Central memory CD8-positive, alpha-beta T cell (primary cell): ENCODE results near the gene HDAC4.
A peak's percentile ranks its signal among the peaks of the same experiment; 100 is the strongest.

Experiments
- ATAC-seq: fragments of 150-1000 bp; cut with Tn5 transposase; replicated peaks from 2 replicates; pipeline ENCODE4 v1.10.0; 2022; ENCODE audit warnings: mild to moderate bottlenecking, moderate FRiP score, moderate number of reproducible peaks; ENCODE audit not compliant: poor library complexity, severe bottlenecking; ENCODE audit errors: extremely low read depth
- DNase-seq, 2 donors: peaks; one replicate each; pipeline ENCODE4 v3.0.0; 2021; ENCODE audit warnings: low spot score in 2 of 2
- H3K27ac Mint-ChIP-seq: one replicate; pipeline ENCODE4 v1.8.0; 2022; ENCODE audit warnings: low read depth, mild to moderate bottlenecking, moderate library complexity, mixed read lengths
- H3K27me3 Mint-ChIP-seq: one replicate; pipeline ENCODE4 v1.8.0; 2022; ENCODE audit warnings: mixed read lengths
- H3K36me3 Mint-ChIP-seq: one replicate; pipeline ENCODE4 v1.8.0; 2022; ENCODE audit warnings: mild to moderate bottlenecking, moderate library complexity, mixed read lengths; ENCODE audit not compliant: insufficient read depth
- H3K4me1 Mint-ChIP-seq: one replicate; pipeline ENCODE4 v1.8.0; 2022; ENCODE audit warnings: mixed read lengths
- H3K4me3 Mint-ChIP-seq: one replicate; pipeline ENCODE4 v1.8.0; 2022; ENCODE audit warnings: mild to moderate bottlenecking, moderate library complexity, mixed read lengths
- H3K9me3 Mint-ChIP-seq: one replicate; pipeline ENCODE4 v1.8.0; 2022; ENCODE audit warnings: mixed read lengths

Gene HDAC4

GRCh38 chr2:239008677-239009588 lies 391.9 kb downstream of the HDAC4 start:
- Mint-ChIP-seq H3K27me3 (peaks cover 74% of the 10 kb centered on the region), H3K9me3 (no peaks in the 10 kb centered on the region), H3K4me1 (no peaks in the 10 kb centered on the region), H3K27ac (no peak overlapping the region), H3K36me3 (no peaks in the 10 kb centered on the region), H3K4me3 (no peak overlapping the region)
- no peak for ATAC-seq
- DNase-seq = no peak

GRCh38 chr2:239008004-239008403 lies 392.8 kb downstream of the HDAC4 start:
- Mint-ChIP-seq H3K9me3 (no peaks in the 10 kb centered on the region), H3K27ac (no peak overlapping the region), H3K4me1 (no peaks in the 10 kb centered on the region), H3K36me3 (no peaks in the 10 kb centered on the region), H3K4me3 (no peak overlapping the region), H3K27me3 (peaks cover 76% of the 10 kb centered on the region)
- no peak for DNase-seq
- ATAC-seq = no peak

GRCh38 chr2:239006622-239007285 lies 394.1 kb downstream of the HDAC4 start:
- no peaks in the 10 kb centered on the region for H3K36me3 Mint-ChIP-seq
- no peaks in the 10 kb centered on the region for H3K4me1 Mint-ChIP-seq
- peaks cover 75% of the 10 kb centered on the region for H3K27me3 Mint-ChIP-seq
- DNase-seq = no peak
- ATAC-seq = no peak
- no peaks in the 10 kb centered on the region for H3K9me3 Mint-ChIP-seq
- no peak overlapping the region for H3K27ac Mint-ChIP-seq
- H3K4me3 Mint-ChIP-seq = no peak overlapping the region

- H3K36me3 Mint-ChIP-seq = no peaks in the 10 kb centered on the region
- H3K9me3 Mint-ChIP-seq = no peaks in the 10 kb centered on the region
- no peaks in the 10 kb centered on the region for H3K4me1 Mint-ChIP-seq
- peak overlapping the region; percentile 32 for H3K27ac Mint-ChIP-seq
- ATAC-seq (no peak), DNase-seq (no peak)
- peaks cover 83% of the 10 kb centered on the region for H3K27me3 Mint-ChIP-seq
- H3K4me3 Mint-ChIP-seq = no peak overlapping the region
These were observed 395.2 kb downstream of the HDAC4 start for GRCh38 chr2:239005586-239005985.

GRCh38 chr2:239004274-239005015 lies 396.4 kb downstream of the HDAC4 start:
- Mint-ChIP-seq H3K4me1 (no peaks in the 10 kb centered on the region), H3K9me3 (no peaks in the 10 kb centered on the region), H3K27me3 (peaks cover 82% of the 10 kb centered on the region), H3K4me3 (no peak overlapping the region), H3K36me3 (no peaks in the 10 kb centered on the region), H3K27ac (no peak overlapping the region)
- ATAC-seq = no peak
- no peak for DNase-seq

- Mint-ChIP-seq H3K27me3 (peaks cover 82% of the 10 kb centered on the region), H3K9me3 (no peaks in the 10 kb centered on the region), H3K36me3 (no peaks in the 10 kb centered on the region), H3K27ac (no peak overlapping the region), H3K4me1 (no peaks in the 10 kb centered on the region), H3K4me3 (no peak overlapping the region)
- ATAC-seq = no peak
- no peak for DNase-seq
These were observed 397.1 kb downstream of the HDAC4 start for GRCh38 chr2:239003624-239004273.

- Mint-ChIP-seq H3K27me3 (peaks cover 82% of the 10 kb centered on the region), H3K9me3 (no peaks in the 10 kb centered on the region), H3K4me3 (no peak overlapping the region), H3K4me1 (no peaks in the 10 kb centered on the region), H3K27ac (no peak overlapping the region), H3K36me3 (no peaks in the 10 kb centered on the region)
- ATAC-seq = no peak
- DNase-seq = no peak
These were observed 397.7 kb downstream of the HDAC4 start for GRCh38 chr2:239002954-239003623.

GRCh38 chr2:239002591-239002953 lies 398.2 kb downstream of the HDAC4 start:
- no peaks in the 10 kb centered on the region for H3K4me1 Mint-ChIP-seq
- H3K4me3 Mint-ChIP-seq = no peak overlapping the region
- no peak overlapping the region for H3K27ac Mint-ChIP-seq
- DNase-seq (no peak), ATAC-seq (no peak)
- H3K36me3 Mint-ChIP-seq = no peaks in the 10 kb centered on the region
- peaks cover 82% of the 10 kb centered on the region for H3K27me3 Mint-ChIP-seq
- H3K9me3 Mint-ChIP-seq = no peaks in the 10 kb centered on the region

- Mint-ChIP-seq H3K9me3 (no peaks in the 10 kb centered on the region), H3K4me1 (no peaks in the 10 kb centered on the region), H3K27me3 (peaks cover 82% of the 10 kb centered on the region), H3K4me3 (no peak overlapping the region), H3K36me3 (no peaks in the 10 kb centered on the region), H3K27ac (no peak overlapping the region)
- DNase-seq = no peak
- no peak for ATAC-seq
These were observed 399.0 kb downstream of the HDAC4 start for GRCh38 chr2:239001794-239002193.

- no peak for DNase-seq
- ATAC-seq = no peak
These were observed 400.2 kb downstream of the HDAC4 start for GRCh38 chr2:239000500-239001073.

GRCh38 chr2:239000089-239000488 lies 400.7 kb downstream of the HDAC4 start:
- H3K4me3 Mint-ChIP-seq = no peak overlapping the region
- no peak overlapping the region for H3K27ac Mint-ChIP-seq
- H3K36me3 Mint-ChIP-seq = no peaks in the 10 kb centered on the region
- no peaks in the 10 kb centered on the region for H3K9me3 Mint-ChIP-seq
- DNase-seq = no peak
- H3K4me1 Mint-ChIP-seq = no peaks in the 10 kb centered on the region
- peaks cover 77% of the 10 kb centered on the region for H3K27me3 Mint-ChIP-seq
- no peak for ATAC-seq

More at GRCh38 chr2:239000500-239001073, 400.2 kb downstream of the HDAC4 start:
- Mint-ChIP-seq H3K27me3 (peaks cover 75% of the 10 kb centered on the region), H3K36me3 (no peaks in the 10 kb centered on the region), H3K4me3 (no peak overlapping the region), H3K9me3 (no peaks in the 10 kb centered on the region), H3K27ac (no peak overlapping the region), H3K4me1 (no peaks in the 10 kb centered on the region)
